GM18873 (cell line): ENCODE results near the gene SGMS1.
"Not testable (repeated sequence)": the region's sequence is repeated elsewhere in the genome, so short reads cannot be mapped to it uniquely, and the experiment has no call there.

Source experiments
- ATAC-seq: cut with Tn5 transposase; IDR thresholded peaks from one replicate; pipeline ENCODE4 v1.9.1; 2021; ENCODE audit warnings: mild to moderate bottlenecking, moderate library complexity, moderate number of reproducible peaks; ENCODE audit not compliant: unreplicated experiment, low FRiP score

Gene SGMS1

GRCh38 chr10:50561816-50562215, 61.9 kb downstream of the SGMS1 start:
- ATAC-seq, result no peak

DNA sequence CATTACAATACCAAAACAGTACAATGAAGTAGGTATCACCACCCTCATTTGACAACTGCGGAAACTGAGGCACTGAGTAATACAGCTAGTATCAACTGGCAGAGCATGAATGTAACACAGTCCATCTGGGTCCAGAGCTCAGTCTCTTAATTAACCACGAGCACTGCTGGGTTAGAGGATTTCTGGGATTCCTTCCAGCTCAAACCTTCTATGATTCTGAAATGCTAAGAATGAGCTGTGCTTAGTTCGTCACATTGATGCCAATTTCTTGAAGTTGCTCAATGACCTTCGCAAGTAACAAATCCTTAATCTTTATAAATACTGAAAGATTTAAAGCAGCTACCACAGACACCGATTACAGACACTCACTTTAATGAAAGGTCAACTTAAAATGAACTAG, 62.5 kb downstream of the SGMS1 start:
- no peak for ATAC-seq

DNA sequence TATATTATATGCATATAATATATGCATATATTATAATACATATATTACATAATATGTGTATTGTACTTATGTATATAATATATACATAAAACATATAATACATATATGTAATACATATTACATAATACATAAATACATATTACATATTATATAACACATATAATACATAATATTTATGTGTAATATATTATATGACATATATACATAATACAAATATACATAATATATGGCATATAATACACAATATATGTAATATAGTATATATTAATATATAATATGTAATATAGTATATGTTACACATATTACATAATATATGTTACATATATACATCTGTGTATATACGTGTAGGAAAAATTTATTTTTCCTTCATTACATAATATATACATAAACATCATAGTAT, 63.4 kb downstream of the SGMS1 start:
- no peak for ATAC-seq

DNA sequence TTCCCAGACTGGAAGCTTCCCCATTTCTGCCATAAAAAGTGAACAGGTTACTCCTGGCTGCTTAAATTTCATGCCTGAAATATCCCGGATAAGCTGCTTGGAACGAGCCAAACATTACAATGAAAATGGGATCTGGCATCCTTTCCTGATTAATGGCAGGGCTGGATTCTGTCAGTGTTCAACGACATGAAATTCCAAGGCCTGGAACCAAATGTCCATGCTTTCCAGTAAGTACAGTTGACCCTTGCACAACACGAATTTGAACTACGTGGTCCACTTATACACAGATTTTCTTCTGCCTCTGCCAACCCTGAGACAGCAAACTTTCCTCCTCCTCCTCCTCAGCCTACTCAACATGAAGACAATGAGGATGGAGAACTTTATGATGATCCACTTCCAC, 65.4 kb downstream of the SGMS1 start:
- ATAC-seq, result no peak

GRCh38 chr10:50557130-50557682, 66.5 kb downstream of the SGMS1 start:
- no peak for ATAC-seq

GRCh38 chr10:50556237-50557120, 67.3 kb downstream of the SGMS1 start:
- ATAC-seq, result no peak

DNA sequence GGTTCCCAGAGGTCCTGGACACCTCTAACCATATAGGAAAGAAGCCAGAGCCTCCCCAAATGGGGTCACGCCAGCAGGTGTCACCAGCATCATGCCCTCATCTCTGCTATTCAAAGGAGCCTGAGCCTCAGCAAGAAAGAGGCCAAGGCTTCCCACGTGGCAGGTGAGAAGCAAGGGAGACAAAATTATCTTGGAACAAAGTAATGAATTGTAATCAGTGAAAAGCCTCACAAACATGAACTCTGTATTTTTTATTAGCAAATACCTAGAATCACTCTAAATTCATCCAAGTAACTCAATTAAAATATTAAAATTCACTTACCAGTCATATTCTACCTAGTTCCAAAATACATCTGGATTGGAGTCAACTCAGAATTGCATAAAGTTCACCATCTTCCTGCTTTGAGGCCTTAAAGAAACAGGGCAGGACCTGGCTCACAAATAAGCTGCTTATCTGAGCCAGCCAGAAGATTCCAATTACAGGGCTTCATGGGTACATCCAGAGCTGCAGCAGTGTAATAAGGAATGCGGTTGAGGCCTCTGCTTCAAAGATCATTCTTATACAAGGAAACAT, 68.7 kb downstream of the SGMS1 start:
- no peak for ATAC-seq

GRCh38 chr10:50554376-50554994, 69.3 kb downstream of the SGMS1 start:
- ATAC-seq, result no peak

DNA sequence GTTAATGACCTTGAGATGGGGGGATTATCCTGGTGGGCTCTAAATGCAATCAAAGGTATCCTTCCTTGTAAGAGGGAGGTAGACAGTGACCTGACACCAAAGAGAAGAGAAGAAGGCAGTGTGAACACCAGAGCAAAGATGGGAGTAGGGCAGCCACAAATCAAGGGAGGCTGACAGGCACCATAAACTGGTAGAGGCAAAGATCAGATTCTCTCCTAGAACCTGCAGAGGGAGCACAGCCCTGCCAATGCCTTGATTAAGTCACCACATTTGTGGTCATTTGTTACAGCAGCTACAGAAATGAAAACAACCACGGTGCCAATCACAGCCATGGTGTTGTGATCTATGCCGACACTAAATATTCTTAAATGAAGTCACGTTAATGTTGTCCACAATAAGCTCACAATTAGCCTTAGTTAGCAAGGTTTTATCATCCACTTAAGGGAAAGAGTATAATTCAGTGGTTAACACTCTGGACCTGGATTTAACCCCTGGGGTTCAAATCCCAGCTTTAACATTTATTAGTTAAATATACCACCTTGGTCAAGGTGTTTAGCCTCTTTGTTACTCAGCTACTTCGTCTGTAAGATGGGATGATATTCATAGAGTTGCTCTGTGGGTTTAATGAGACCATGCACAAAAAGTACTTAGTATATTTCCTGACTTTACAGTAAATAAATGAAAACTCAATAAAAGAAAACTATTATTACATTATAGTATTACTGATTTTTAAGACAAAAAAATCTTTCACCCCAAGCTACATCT, 70.8 kb downstream of the SGMS1 start:
- ATAC-seq, result no peak

GRCh38 chr10:50552308-50552707, 71.4 kb downstream of the SGMS1 start:
- no peak for ATAC-seq

DNA sequence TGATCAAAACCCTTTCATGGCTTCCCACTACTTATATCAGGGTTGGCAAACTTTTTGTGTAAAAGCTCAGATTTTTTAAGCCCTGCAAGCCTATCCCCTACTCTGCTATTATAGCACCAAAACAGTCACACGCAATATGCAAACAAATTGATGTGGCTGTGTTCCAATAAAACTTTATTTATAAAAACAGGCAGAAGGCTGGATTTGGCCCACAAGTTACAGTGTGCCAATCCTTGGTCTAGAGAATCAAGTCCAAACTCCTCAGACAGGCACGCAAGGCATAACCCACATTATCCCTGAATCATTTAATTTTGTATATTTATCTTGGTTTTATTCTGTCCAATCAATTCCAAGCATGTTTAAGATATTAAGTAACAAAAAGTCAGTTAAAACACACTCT, 71.9 kb downstream of the SGMS1 start:
- no peak for ATAC-seq

DNA sequence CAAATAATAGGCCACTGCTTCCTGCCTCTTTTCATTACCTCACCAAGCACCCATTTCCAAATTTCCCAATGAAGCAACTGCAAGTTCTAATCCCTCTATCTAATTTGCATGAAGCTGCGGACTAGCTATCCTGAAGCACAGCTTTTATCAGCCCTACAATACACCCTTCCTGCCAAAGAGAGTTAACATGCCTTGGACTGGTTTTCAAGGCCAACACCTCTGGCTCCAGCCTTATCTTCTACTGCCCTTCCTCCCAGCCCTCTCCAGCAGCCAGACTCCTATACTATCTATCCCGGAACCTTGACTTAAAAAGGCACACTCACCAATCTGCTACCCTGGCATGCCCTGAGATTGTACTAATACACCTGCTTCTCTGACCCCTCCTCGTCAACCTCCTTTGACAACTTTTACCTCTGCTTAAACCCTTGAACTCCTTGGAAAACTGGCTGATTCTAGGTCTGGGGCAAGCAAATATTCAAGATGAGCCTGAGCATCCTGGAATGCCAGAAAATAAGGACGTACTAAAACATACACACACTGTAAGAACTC, 73.4 kb downstream of the SGMS1 start:
- ATAC-seq, result no peak

DNA sequence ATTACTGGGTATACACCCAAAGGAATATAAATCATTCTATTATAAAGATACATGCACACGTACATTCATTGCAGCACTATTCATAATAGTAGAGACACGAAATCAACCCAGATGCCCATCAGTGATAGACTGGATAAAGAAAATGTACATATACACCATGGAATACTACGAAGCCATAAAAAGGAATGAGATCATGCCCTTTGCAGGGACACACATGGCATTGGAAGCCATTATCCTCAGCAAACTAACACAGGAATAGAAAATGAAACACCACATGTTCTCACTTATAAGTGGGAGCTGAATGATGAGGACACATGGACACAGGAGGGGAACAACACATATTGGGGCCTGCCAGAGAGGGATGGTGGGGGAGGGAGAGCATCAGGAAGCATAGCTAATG, 74.6 kb downstream of the SGMS1 start:
- not testable (repeated sequence) for ATAC-seq

- not testable (repeated sequence) for ATAC-seq
Measured at GRCh38 chr10:50548481-50548880, 75.3 kb downstream of the SGMS1 start.

- ATAC-seq, result not testable (repeated sequence)
Measured at GRCh38 chr10:50546287-50546686, 77.5 kb downstream of the SGMS1 start.

- ATAC-seq, result no peak
Measured at GRCh38 chr10:50545846-50546245, 77.9 kb downstream of the SGMS1 start.

DNA sequence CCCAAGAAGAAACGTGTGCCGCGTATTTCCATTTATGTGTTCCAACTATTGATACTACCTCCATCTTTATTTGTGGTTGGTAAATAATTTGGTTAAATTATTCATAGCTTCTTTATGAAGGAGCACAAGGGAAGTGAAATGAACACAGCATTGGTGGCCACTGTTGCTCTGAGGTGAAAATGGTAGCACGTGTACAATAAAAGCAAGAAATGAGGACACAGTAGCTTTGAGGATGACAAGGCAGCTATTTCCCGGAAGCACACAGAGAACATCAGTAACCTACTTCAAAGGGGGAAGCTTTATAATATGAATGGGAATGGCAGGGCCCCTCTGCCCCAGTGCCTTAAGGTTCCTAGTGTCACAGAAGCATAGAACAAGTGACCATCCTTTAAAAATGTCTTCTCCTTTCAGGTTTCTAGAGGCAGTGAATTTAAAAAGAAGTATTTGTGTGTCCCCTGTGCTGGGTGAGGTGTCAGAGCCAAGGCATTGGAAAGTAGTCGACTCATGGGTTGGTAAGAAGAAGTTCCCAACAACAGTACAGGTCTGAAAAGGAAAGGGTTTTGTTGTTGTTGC, 78.8 kb downstream of the SGMS1 start:
- no peak for ATAC-seq

- no peak for ATAC-seq
Measured at GRCh38 chr10:50544095-50544856, 79.5 kb downstream of the SGMS1 start.

GRCh38 chr10:50542871-50543270, 80.9 kb downstream of the SGMS1 start:
- no peak for ATAC-seq
